Liver (tissue), 9 donors: Measurements from ENCODE around the gene GNG14. TPM values are rescaled to one million over a fixed set of nuclear protein-coding genes. Genes with fewer than 3 reads are reported as not detected.
"Not testable (repeated sequence)": the region's sequence is repeated elsewhere in the genome, so short reads cannot be mapped to it uniquely, and the experiment has no call there.

Experiments
- DNase-seq: peaks from one replicate; pipeline ENCODE4 v3.0.0-alpha.2; 2017; ENCODE audit warnings: low spot score
- H3K27ac ChIP-seq, 2 donors: one replicate each; pipeline ENCODE4 v1.7.0; 2013; ENCODE audit warnings: inconsistent platforms in 2 of 2, low read length in 2 of 2, control low read depth in 1 of 2, low read depth in 1 of 2, mild to moderate bottlenecking in 1 of 2
- H3K27me3 ChIP-seq, 4 donors: one replicate each; pipeline versions ENCODE4 v1.6.1 to v1.7.0; 2013; ENCODE audit warnings: low read length in 3 of 4, inconsistent platforms in 1 of 4, mild to moderate bottlenecking in 1 of 4, moderate library complexity in 1 of 4; ENCODE audit not compliant: control insufficient read depth in 4 of 4, insufficient read depth in 4 of 4
- H3K36me3 ChIP-seq, 4 donors: one replicate each; pipeline versions ENCODE4 v1.6.1 to v1.7.0; 2013; ENCODE audit warnings: low read length in 3 of 4, mild to moderate bottlenecking in 3 of 4, low read depth in 1 of 4, moderate library complexity in 1 of 4; ENCODE audit not compliant: control insufficient read depth in 4 of 4, insufficient read depth in 3 of 4
- H3K4me1 ChIP-seq, 4 donors: one replicate each; pipeline versions ENCODE4 v1.6.1 to v1.7.0; 2013; ENCODE audit warnings: low read length in 3 of 4, mild to moderate bottlenecking in 3 of 4, moderate library complexity in 1 of 4; ENCODE audit not compliant: control insufficient read depth in 4 of 4, insufficient read depth in 4 of 4
- H3K4me3 ChIP-seq, 3 donors: one replicate each; pipeline versions ENCODE4 v1.6.1 to v1.7.0; 2013; ENCODE audit warnings: low read length in 3 of 3, control low read depth in 1 of 3, low read depth in 1 of 3, mild to moderate bottlenecking in 1 of 3
- H3K9ac ChIP-seq, 2 donors: one replicate each; pipeline ENCODE4 v1.7.0; 2013; ENCODE audit warnings: low read length in 2 of 2, mild to moderate bottlenecking in 2 of 2, moderate library complexity in 2 of 2, control low read depth in 1 of 2, low read depth in 1 of 2
- H3K9me3 ChIP-seq, 4 donors: one replicate each; pipeline versions ENCODE4 v1.6.1 to v1.7.0; 2013; ENCODE audit warnings: low read length in 3 of 4; ENCODE audit not compliant: control insufficient read depth in 4 of 4
- EGR1 ChIP-seq, 2 donors: IDR thresholded peaks; 2 replicates each; pipeline ENCODE4 v1.6.1; 2016 to 2018; ENCODE audit warnings: antibody characterized with exemption in 2 of 2, low read depth in 2 of 2
- FOXA1 ChIP-seq: IDR thresholded peaks from 2 replicates; pipeline ENCODE4 v1.6.1; 2016; ENCODE audit warnings: antibody characterized with exemption
- FOXA2 ChIP-seq: IDR thresholded peaks from 2 replicates; pipeline ENCODE4 v1.6.1; 2016; ENCODE audit warnings: antibody characterized with exemption
- GABPA ChIP-seq, 2 donors: IDR thresholded peaks in 1 of 2; conservative IDR thresholded peaks in 1 of 2; 2 replicates each; pipeline ENCODE4 v1.6.1; 2016; ENCODE audit warnings: antibody characterized with exemption in 2 of 2, mild to moderate bottlenecking in 1 of 2, moderate library complexity in 1 of 2
- JUND ChIP-seq, 2 donors: IDR thresholded peaks; 2 replicates each; pipeline ENCODE4 v1.6.1; 2016; ENCODE audit warnings: antibody characterized with exemption in 2 of 2
- NR2F2 ChIP-seq: IDR thresholded peaks from 2 replicates; pipeline ENCODE4 v1.6.1; 2016; ENCODE audit warnings: antibody characterized with exemption
- RAD21 ChIP-seq, 2 donors: IDR thresholded peaks; 2 replicates each; pipeline ENCODE4 v1.6.1; 2016; ENCODE audit warnings: antibody characterized with exemption in 2 of 2, mild to moderate bottlenecking in 2 of 2
- SP1 ChIP-seq: IDR thresholded peaks from 2 replicates; pipeline ENCODE4 v1.6.1; 2018; ENCODE audit warnings: antibody characterized with exemption, mild to moderate bottlenecking
- TAF1 ChIP-seq: conservative IDR thresholded peaks from 2 replicates; pipeline ENCODE4 v1.6.1; 2016; ENCODE audit warnings: antibody characterized with exemption, mild to moderate bottlenecking
- YY1 ChIP-seq: IDR thresholded peaks from 2 replicates; pipeline ENCODE4 v1.6.1; 2016; ENCODE audit warnings: antibody characterized with exemption, mild to moderate bottlenecking
- WGBS: extraction: QIAGEN DNeasy Blood & Tissue Kit; methylation state at CpG from one replicate; pipeline ENCODE4 v1.1.7; 2013; 5-methylcytosine and 5-hydroxymethylcytosine counted together
- polyA plus RNA-seq, 2 donors: library from polyadenylated mRNA; stranded (reverse) in 1 of 2; unstranded in 1 of 2; fragments of 200-250 nt in 1 of 2; fragments of >200 nt in 1 of 2; fragmentation: Nextera tagmentation in 1 of 2; extraction: Ambion mirVana in 1 of 2; gene quantifications; one replicate each; pipeline versions ENCODE4 v1.2.1 to v1.2.3, GENCODE V29; 2013 to 2015
- total RNA-seq, 2 donors: library from RNA; depleted of rRNA; stranded (reverse); fragments of >200 nt; gene quantifications; one replicate each; pipeline ENCODE4 v1.2.3, GENCODE V29; 2014
- TF ChIP-seq, protein P1 (sequence below): fragments of 150-350 bp; IDR thresholded peaks from 2 replicates; pipeline ENCODE4 v1.5.1; 2017; ENCODE audit warnings: improper control_type of control experiment, low read depth, low read length; ENCODE audit not compliant: missing input control
- TF ChIP-seq, protein P2 (sequence below): IDR thresholded peaks from 2 replicates; pipeline ENCODE4 v1.6.1; 2016; ENCODE audit warnings: antibody characterized with exemption
- TF ChIP-seq, protein P3 (sequence below): IDR thresholded peaks from 2 replicates; pipeline ENCODE4 v1.6.1; 2016; ENCODE audit warnings: antibody characterized with exemption, mild to moderate bottlenecking
- TF ChIP-seq, protein P4 (sequence below): IDR thresholded peaks from 2 replicates; pipeline ENCODE4 v1.6.1; 2016; ENCODE audit warnings: antibody characterized with exemption
- donor health status: healthy.
- donor health status: healthy.
- donor health status: healthy.
- donor health status: healthy.
- donor health status: healthy.

GNG14 gene
- total and polyA plus RNA-seq, 4 donors, result not detected

DNA sequence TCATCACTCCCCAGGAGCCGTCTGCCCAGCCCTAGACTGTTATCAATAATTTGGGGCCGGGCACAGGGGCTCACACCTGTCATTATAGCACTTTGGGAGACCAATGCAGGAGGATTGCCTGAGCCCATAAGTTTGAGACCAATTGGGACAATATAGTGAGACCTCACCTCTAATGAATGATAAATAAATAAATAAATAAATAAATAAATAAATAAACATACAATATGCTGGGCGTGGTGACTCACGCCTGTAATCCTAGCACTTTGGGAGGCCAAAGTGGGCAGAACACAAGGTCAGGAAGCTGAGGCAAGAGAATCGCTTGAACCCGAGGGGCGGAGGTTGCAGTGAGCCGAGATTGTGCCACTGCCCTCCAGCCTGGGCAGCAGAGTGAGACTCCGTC is 25.5 kb downstream of the GNG14 start:
- H3K4me3 ChIP-seq, H3K9ac ChIP-seq, H3K9me3 ChIP-seq, DNase-seq, H3K27me3 ChIP-seq, H3K27ac ChIP-seq: not testable (repeated sequence)
- H3K36me3 ChIP-seq, result peaks cover 23 to 56% (median 25%) of the 10 kb centered on the region in 4 donors
- H3K4me1 ChIP-seq, result peaks cover 4 to 15% (median 14%) of the 10 kb centered on the region in 4 donors
- WGBS, result 94% methylated on average over 9 of the region's 9 CpGs

- 93% methylated on average over 15 of the region's 15 CpGs for WGBS
Measured at GRCh38 chr19:12715102-12715501, 27.3 kb downstream of the GNG14 start.

GRCh38 chr19:12715929-12716328 is 28.1 kb downstream of the GNG14 start:
- 88% methylated on average over 3 of the region's 3 CpGs for WGBS
- H3K27me3 ChIP-seq, result no peaks in the 10 kb centered on the region
- peaks cover 10 to 42% (median 17%) of the 10 kb centered on the region in 4 donors for H3K36me3 ChIP-seq
- no peak for DNase-seq
- no peak overlapping the region for H3K4me3 ChIP-seq
- no peak overlapping the region for H3K27ac ChIP-seq
- TF ChIP-seq FOXA2 (no peak), GABPA (IDR thresholded peaks at IDR 0.05 in 1 of 2, conservative IDR thresholded peaks at IDR 0.05 in 1 of 2) (no peak), NR2F2 (no peak), EGR1 (IDR thresholded peaks at IDR 0.05; ENCODE audit: low read depth in 2 of 2) (no peak), SP1 (no peak), RAD21 (IDR thresholded peaks at IDR 0.05) (no peak), JUND (IDR thresholded peaks at IDR 0.05) (no peak), YY1 (no peak), FOXA1 (no peak), TAF1 (no peak)
- TF ChIP-seq, protein P1, sequence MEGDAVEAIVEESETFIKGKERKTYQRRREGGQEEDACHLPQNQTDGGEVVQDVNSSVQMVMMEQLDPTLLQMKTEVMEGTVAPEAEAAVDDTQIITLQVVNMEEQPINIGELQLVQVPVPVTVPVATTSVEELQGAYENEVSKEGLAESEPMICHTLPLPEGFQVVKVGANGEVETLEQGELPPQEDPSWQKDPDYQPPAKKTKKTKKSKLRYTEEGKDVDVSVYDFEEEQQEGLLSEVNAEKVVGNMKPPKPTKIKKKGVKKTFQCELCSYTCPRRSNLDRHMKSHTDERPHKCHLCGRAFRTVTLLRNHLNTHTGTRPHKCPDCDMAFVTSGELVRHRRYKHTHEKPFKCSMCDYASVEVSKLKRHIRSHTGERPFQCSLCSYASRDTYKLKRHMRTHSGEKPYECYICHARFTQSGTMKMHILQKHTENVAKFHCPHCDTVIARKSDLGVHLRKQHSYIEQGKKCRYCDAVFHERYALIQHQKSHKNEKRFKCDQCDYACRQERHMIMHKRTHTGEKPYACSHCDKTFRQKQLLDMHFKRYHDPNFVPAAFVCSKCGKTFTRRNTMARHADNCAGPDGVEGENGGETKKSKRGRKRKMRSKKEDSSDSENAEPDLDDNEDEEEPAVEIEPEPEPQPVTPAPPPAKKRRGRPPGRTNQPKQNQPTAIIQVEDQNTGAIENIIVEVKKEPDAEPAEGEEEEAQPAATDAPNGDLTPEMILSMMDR, result no peak
- TF ChIP-seq, protein P2, sequence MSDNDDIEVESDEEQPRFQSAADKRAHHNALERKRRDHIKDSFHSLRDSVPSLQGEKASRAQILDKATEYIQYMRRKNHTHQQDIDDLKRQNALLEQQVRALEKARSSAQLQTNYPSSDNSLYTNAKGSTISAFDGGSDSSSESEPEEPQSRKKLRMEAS, result no peak
- TF ChIP-seq, protein P3, sequence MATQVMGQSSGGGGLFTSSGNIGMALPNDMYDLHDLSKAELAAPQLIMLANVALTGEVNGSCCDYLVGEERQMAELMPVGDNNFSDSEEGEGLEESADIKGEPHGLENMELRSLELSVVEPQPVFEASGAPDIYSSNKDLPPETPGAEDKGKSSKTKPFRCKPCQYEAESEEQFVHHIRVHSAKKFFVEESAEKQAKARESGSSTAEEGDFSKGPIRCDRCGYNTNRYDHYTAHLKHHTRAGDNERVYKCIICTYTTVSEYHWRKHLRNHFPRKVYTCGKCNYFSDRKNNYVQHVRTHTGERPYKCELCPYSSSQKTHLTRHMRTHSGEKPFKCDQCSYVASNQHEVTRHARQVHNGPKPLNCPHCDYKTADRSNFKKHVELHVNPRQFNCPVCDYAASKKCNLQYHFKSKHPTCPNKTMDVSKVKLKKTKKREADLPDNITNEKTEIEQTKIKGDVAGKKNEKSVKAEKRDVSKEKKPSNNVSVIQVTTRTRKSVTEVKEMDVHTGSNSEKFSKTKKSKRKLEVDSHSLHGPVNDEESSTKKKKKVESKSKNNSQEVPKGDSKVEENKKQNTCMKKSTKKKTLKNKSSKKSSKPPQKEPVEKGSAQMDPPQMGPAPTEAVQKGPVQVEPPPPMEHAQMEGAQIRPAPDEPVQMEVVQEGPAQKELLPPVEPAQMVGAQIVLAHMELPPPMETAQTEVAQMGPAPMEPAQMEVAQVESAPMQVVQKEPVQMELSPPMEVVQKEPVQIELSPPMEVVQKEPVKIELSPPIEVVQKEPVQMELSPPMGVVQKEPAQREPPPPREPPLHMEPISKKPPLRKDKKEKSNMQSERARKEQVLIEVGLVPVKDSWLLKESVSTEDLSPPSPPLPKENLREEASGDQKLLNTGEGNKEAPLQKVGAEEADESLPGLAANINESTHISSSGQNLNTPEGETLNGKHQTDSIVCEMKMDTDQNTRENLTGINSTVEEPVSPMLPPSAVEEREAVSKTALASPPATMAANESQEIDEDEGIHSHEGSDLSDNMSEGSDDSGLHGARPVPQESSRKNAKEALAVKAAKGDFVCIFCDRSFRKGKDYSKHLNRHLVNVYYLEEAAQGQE, result no peak
- TF ChIP-seq, protein P4, sequence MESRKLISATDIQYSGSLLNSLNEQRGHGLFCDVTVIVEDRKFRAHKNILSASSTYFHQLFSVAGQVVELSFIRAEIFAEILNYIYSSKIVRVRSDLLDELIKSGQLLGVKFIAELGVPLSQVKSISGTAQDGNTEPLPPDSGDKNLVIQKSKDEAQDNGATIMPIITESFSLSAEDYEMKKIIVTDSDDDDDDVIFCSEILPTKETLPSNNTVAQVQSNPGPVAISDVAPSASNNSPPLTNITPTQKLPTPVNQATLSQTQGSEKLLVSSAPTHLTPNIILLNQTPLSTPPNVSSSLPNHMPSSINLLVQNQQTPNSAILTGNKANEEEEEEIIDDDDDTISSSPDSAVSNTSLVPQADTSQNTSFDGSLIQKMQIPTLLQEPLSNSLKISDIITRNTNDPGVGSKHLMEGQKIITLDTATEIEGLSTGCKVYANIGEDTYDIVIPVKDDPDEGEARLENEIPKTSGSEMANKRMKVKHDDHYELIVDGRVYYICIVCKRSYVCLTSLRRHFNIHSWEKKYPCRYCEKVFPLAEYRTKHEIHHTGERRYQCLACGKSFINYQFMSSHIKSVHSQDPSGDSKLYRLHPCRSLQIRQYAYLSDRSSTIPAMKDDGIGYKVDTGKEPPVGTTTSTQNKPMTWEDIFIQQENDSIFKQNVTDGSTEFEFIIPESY, result no peak
- no peak overlapping the region for H3K9ac ChIP-seq
- peaks cover 6 to 25% (median 22%) of the 10 kb centered on the region in 4 donors for H3K4me1 ChIP-seq
- H3K9me3 ChIP-seq, result no peaks in the 10 kb centered on the region

More at GRCh38 chr19:12715102-12715501, 27.3 kb downstream of the GNG14 start:
- H3K4me1 ChIP-seq, result peaks cover 4 to 17% (median 14%) of the 10 kb centered on the region in 4 donors
- no peak for DNase-seq
- H3K9me3 ChIP-seq, result no peaks in the 10 kb centered on the region
- H3K27ac ChIP-seq, result no peak overlapping the region
- H3K27me3 ChIP-seq, result no peaks in the 10 kb centered on the region
- no peak overlapping the region for H3K9ac ChIP-seq
- no peak for TF ChIP-seq RAD21 (IDR thresholded peaks at IDR 0.05)
- TF ChIP-seq, protein P2, result no peak
- TF ChIP-seq EGR1 (IDR thresholded peaks at IDR 0.05; ENCODE audit: low read depth in 2 of 2), result no peak
- TF ChIP-seq TAF1, result no peak
- TF ChIP-seq JUND (IDR thresholded peaks at IDR 0.05), result no peak
- no peak for TF ChIP-seq GABPA (IDR thresholded peaks at IDR 0.05 in 1 of 2, conservative IDR thresholded peaks at IDR 0.05 in 1 of 2)
- H3K36me3 ChIP-seq, result peaks cover 13 to 49% (median 22%) of the 10 kb centered on the region in 4 donors
- H3K4me3 ChIP-seq, result no peak overlapping the region
